ENCODE measurements around the gene BLM.

BLM gene

DNA sequence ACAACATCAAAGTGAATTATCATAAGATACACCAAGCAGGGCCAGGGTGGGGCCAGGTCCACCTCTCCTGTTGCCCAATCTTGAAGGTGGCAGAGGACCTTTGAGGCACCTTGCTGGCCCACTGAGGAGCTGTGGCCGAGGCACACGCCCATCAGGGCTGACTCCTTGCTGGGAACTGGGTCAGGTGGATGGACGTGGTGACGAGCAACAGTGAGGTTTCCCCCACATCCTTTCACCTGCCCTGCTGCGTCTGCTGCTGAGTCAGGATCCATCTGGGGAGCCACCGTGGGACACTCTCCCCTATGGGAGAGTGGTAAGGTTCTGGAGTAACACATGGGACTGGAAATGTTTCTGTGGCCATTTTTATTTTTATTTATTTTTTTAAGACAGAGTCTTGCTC is 134.0 kb downstream of the BLM start:
- no peak for DNase-seq (ENCODE audit: low read depth)

DNA sequence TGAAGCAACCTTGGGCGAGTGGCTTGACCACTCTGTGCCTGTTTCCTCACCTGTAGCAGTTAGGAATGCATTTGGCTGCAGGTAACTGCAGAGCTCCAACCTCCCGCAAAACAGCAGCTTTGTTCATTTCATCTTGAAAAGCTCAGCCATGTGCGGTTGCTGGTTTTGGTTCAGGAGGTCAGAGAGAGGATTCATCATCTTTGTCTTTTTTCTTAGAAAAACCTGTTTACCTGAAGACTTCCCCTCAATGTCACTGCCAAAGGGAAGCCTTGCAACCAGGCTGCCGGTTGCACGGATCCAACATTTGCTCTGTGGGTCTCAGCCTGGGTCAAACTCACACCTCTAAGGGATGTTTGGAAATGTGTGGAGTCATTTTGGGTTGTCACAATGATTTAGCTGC is 134.8 kb downstream of the BLM start:
- no peak for DNase-seq (ENCODE audit: low read depth)

DNA sequence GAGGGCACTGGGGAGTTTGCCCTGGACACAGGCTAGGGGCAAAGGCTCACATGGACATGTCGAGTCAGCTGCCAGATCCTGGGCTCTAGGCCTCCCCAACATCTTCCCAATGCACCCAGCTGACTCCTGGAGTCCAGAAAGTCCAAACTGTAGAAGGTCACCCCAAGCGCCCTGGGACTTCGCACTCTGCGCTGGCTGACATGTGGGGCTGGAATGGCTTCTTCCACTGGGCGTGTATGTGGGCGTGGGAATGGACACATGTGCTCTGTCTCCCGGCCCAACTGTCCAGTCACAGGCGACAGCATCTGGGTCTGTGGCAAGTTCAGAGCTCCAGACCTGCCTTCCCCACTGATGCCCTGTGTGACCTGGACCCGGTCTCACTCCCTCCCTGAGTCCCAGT is 138.0 kb downstream of the BLM start:
- DNase-seq (ENCODE audit: low read depth): no peak

DNA sequence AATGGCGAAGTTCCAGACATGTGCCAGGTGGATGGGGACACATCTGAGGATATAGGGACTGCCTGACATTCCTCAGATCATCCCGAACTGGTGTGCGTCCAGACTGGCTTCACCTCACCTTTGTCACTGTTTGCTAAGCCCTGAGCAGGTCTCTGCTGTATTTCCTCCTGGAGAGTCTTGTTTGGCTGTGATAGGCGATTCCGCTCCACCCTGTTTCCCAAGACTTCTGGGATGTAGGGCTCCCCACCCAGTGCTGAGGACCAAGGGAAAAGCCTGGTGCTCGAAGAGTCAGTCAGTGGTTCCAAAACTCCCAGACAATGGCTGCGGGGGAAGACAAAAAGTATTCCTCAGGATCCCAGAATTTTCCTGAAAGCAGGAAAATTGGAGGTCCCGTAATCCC is 140.2 kb downstream of the BLM start:
- no peak for DNase-seq (ENCODE audit: low read depth)

DNA sequence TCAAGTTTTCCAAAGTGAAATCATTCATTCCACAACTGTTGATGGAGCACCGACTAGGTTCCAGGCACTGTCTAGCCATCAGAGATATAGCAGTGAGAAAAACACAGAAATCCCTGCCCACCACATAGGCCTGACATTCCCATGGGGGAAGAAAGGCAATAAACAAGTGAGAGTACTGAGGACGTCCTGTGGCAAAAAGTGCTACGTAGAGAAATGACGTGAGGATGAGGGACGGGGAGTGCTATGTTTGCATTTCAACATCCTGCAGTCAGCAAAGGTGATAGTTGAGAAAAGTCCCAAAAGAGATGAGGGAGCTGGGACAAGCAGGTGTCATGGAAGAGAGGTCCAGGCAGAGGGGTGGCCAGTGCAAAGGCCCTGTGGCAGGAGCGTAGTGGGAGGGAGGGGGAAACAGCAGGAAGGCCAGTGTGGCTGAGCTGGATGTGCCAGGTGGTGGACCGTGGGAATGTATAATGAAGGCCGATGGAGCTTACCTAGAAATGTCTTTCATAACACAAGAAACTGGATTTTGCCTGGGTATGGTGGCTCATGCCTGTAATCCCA is 140.8 kb downstream of the BLM start:
- no peak for DNase-seq (ENCODE audit: low read depth)

DNA sequence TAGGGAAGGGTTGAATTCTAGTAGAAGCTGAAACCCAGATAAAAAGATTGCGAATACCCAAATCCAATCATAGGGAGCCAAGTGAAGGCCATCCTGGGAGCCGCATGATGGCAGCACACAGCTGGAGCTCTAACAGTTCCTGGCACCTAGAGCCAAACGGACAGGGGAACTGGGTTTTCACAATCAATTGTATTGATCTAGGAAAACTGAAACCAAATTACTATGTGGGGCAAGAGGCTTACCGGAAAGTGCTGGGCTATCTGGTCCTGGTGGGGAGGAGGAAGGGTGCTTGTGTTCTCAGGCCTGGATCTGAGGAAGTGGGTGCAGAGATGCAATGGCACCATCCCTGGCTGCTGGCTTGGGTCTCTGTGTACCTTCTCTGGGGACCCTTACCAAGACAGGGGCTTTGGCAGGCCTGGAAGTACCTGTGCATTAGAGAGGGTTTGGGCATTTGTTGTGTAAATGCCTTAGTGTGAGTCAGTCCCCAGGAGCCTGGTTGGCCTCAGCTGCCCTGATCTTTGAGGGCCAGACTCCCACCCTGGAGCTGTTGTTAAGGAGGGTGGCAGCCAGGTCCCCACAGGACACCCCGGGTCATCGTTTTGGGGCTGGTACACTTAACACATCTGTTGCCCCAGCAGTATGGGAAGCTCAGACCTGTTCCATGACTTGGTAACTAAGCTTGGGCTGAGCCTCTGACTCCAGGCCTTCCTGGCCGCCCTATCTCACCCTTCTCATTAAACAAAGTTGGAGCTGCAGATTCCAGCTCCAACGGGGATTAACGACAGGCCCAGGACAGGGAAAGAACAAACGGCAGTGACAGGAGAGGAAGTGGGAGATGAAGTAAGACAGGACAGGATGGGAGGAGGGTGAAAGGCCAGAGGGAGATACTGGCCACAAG is 142.3 kb downstream of the BLM start:
- DNase-seq (ENCODE audit: low read depth): no peak

DNA sequence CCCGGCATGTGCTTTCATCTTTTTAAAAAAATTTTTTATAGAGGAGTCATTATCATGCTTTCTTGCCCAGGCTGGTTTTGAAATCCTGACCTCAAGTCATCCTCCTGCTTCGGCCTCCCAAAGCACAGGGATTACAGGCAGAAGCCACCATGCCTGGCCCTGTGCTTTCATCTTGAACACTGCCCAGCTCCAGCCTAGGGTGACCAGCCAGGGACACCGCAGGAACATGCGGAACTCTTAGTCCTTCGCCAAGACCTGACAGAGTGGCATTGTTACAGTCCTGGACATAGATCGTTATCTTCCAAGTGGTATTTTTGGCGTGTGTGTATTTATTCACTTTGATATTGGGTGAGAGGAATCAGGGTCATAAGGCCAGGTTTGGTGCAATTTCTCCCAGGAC is 143.3 kb downstream of the BLM start:
- DNase-seq (ENCODE audit: low read depth): no peak

DNA sequence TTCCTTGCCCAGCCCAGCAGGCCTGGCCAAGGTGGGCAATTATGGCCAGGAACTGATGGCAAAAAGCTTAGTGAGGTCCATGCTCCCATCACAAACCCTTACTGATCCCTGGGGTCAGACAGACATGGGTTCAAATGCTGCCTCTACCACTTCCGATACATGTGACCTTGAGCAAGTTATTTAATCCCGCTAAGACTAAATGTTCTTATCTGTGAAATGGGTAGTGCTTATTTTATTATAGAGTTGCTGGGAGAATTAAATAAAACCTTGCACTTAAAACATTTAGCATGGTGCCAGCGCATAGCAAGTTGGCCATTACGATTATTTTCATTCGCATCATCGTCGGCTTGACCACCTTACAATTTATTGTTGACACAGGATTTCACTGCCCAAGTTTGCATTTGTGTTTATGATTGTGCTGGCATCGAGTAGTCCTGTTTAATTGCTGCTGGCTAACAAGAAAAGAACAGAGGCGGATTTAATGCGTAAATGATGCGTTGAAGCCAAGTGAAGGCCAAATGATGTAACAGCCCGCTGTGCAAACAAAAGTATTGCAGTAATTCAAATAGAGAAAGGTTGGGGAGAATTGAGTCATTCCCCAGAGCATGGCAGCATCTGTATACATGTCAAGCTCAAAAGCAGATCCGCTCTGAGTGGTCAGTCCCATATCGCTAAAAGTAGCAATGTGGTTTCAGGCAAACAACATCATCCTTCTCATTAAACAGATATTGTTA is 144.0 kb downstream of the BLM start:
- no peak for DNase-seq (ENCODE audit: low read depth)

DNA sequence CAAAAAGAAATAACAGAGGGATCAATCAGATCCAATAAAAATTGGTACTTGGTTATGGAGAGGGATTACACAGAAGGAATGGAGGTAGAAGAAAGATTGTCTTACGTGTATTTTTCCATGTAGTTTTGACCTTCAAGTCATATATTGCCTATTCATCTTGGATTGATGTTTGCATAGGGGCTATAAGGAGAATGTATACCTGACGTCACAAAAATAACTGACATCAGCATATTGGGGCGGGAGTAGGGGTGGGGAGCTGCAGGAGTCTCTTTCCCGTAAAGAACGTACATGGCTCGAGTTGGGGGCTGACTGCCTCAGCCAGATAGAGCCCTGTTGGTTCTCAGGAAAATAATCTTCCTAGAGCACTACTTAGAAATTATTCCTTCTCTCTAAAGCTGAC is 145.3 kb downstream of the BLM start:
- no peak for DNase-seq (ENCODE audit: low read depth)

DNA sequence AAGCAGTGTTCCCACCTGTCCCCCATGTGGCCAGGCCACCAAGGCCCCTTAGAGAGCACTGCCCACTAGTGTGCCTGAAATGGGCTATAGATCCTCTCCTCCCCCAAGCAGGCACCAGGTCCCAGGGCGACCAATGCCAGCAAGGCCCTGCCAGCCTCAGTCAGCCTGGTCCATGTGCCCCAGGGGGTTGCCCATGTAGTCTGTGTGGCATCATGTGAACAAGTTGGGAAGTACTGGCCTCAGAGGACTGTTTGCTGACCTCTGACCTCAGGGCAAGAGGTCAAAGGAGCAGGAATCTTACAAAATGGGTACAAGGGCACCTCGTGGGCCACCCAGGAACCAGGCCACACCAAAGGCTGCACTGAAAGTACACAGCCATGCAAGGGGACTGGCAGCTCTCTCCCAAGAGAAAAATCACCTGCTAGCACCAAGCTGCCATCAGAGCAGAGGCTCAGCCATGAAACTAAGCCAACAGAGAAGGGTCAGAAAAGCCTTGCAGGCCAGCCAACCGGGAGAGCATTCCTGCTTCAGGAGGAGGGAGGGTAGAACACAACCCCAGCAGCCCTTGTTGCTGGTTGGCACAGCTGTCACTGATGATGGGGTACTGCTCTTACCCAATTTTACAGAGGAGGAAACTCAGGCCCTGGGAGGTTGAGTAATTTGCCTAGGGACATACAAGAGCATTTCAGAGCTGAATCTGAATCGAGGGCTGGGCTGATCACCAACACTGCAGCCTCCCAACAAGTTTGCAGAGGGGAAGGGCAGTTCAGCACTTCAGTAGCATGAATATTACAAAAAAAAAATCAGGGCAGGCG is 146.0 kb downstream of the BLM start:
- DNase-seq (ENCODE audit: low read depth): no peak

DNA sequence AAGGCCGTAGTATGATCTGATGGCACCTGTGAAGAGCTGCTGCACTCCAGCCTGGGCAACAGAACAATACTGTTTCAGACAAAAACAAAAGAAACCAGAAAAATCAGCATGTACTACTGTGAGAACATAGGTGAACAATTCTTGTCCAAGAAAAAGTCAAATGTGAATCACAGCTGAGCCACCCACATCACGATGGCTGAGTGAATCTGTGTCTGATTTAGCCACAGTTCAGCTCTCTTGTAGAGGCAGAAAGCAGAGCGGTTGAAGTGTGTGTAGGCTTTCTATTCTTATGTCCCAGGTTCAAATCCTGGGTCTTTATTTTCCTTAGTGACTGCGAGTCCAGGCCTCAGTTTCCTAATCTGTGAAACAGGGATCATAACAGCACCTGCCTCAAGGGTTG is 146.8 kb downstream of the BLM start:
- no peak for DNase-seq (ENCODE audit: low read depth)

DNA sequence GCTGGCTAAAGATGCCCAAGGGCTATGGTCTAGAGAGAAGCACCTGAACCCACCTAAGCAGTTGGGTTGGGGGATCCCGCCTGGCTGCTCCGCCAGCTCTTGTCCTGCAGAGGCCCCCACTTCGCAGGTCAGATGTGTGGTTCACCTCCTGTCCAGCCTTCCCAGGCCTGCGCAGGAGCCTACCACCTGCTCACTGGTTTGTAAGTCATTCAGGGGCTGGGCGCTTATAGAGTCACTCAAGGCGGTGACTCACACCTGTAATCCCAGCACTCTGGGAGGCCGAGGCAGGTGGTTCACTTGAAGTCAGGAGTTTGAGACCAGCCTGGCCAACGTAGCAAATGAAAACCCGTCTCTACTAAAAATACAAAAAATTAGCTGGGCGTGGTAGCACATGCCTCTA is 147.4 kb downstream of the BLM start:
- no peak for DNase-seq (ENCODE audit: low read depth)

DNA sequence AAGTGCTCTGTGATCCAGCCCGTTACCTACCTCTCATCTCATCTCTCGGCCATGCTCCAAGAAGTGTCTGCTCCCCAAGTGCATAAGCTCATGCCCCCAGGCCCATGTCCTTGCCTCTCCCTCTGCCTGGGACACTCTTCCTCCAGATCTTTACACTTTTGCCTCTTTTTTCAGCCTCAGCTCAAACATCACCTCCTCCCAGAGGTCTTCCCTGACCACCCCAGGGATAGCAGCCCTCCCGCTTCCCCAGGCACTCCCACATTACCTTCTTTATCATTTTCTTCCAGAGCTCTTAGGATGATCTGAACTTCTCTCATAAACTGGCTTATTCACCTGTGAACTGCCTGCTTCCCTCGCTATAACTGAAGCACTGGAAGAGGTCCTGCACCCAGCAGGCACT is 148.6 kb downstream of the BLM start:
- DNase-seq (ENCODE audit: low read depth): no peak
